Colonic mucosa (tissue), 4 donors: ENCODE data around the gene RBAK. TPM values are rescaled to one million over a fixed set of nuclear protein-coding genes. Genes with fewer than 3 reads are reported as not detected.
"Not testable (repeated sequence)": the region's sequence is repeated elsewhere in the genome, so short reads cannot be mapped to it uniquely, and the experiment has no call there.

Source experiments
- DNase-seq: peaks from one replicate; pipeline ENCODE4 v3.0.0-alpha.2; 2020
- H3K27ac ChIP-seq: fragments of 200-600 bp; one replicate; pipeline ENCODE4 v1.8.0; 2021
- H3K27me3 ChIP-seq: fragments of 200-600 bp; one replicate; pipeline ENCODE4 v1.8.0; 2021
- H3K36me3 ChIP-seq: fragments of 200-600 bp; one replicate; pipeline ENCODE4 v1.8.0; 2021
- H3K4me1 ChIP-seq: fragments of 200-600 bp; one replicate; pipeline ENCODE4 v1.8.0; 2021; ENCODE audit warnings: mild to moderate bottlenecking
- H3K4me3 ChIP-seq: fragments of 200-600 bp; one replicate; pipeline ENCODE4 v1.8.0; 2021
- H3K9ac ChIP-seq, 2 donors: one replicate each; pipeline ENCODE4 v1.7.0; 2013; ENCODE audit warnings: control low read depth in 2 of 2, low read depth in 2 of 2, low read length in 2 of 2
- H3K9me3 ChIP-seq: fragments of 200-600 bp; one replicate; pipeline ENCODE4 v1.8.0; 2021
- intact Hi-C: fragments of 100-400 bp; cut with DNase I; formaldehyde crosslinking; loops from one replicate; pipeline ENCODE4 v1.14.1; 2022
- total RNA-seq, 2 donors: library from RNA; stranded (reverse); fragmentation: NEBNext Ultra II Directional in 1 of 2; extraction: Animal tissue kit (Norgen Biotek cat#: 25700) in 1 of 2; gene quantifications; one replicate each; pipeline ENCODE4 v1.2.1, GENCODE V29; 2021
- TF ChIP-seq, protein P1 (sequence below): fragments of 200-600 bp; IDR thresholded peaks from one replicate; pipeline ENCODE4 v1.8.0; 2022; ENCODE audit warnings: antibody characterized with exemption, mild to moderate bottlenecking
- donor health status: healthy.
- donor health status: DM: no; HTN: no; CAD: no.
- donor health status: DM: no; HTN: no; CAD: no.

The RBAK gene
- total RNA-seq, 2 donors from 2014 or later = 8.0 to 11.8 TPM

DNA sequence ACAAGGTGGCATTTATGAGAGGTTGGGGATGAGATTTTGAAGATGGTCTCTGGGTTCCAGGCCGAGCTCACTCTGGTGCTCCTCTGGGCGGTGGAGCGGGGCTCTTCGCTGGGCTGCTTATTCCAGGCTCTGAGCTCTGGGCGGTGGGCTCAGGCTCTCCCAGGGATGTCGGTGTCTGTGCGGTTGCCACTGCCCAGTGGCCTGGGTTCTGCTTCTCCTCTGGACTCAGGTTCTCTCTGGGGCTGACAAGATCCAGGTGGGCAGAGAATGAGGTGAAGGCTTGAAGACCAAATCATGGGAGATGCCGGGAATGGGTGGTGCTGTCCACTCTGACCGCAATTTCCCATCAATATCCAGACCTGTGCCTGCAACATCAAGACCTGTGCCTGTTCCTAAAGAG is 40.6 kb downstream of the RBAK start:
- TF ChIP-seq, protein P1, sequence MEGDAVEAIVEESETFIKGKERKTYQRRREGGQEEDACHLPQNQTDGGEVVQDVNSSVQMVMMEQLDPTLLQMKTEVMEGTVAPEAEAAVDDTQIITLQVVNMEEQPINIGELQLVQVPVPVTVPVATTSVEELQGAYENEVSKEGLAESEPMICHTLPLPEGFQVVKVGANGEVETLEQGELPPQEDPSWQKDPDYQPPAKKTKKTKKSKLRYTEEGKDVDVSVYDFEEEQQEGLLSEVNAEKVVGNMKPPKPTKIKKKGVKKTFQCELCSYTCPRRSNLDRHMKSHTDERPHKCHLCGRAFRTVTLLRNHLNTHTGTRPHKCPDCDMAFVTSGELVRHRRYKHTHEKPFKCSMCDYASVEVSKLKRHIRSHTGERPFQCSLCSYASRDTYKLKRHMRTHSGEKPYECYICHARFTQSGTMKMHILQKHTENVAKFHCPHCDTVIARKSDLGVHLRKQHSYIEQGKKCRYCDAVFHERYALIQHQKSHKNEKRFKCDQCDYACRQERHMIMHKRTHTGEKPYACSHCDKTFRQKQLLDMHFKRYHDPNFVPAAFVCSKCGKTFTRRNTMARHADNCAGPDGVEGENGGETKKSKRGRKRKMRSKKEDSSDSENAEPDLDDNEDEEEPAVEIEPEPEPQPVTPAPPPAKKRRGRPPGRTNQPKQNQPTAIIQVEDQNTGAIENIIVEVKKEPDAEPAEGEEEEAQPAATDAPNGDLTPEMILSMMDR = no peak
- intact Hi-C loops = loop anchor here (10.0 kb wide), 1 partner anchor 251 kb away; no protein-coding TSS in a partner anchor

DNA sequence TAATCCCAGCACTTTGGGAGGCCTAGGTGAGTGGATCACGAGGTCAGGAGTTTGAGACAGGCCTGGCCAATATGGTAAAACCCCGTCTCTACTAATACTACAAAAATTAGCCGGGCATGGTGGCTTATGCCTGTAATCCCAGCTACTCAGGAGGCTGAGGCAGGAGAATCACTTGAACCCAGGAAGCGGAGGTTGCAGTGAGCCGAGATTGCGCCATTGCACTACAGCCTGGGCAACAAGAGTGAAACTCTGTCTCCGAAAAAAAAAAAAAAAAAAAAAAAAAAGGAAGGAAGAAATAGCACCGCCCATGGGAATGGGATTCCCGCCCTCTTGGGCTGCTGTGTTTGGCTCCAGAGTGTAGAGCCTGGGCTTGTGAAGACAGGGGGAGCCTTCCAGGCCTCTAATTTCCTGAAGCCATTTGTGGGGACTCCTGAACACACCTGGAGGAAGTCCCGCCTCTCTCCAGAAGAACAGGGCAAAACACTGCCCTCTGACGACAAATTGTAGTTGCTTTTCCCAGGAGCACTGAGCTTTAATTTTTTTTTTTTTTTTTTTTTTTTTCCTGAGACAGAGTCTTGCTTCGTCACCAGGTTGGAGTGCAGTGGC is 42.7 kb downstream of the RBAK start:
- not testable (repeated sequence) for H3K36me3 ChIP-seq, H3K27me3 ChIP-seq, H3K27ac ChIP-seq, H3K9ac ChIP-seq, DNase-seq, H3K9me3 ChIP-seq, H3K4me1 ChIP-seq, H3K4me3 ChIP-seq
- intact Hi-C loops = loop anchor here (10.0 kb wide), 1 partner anchor 254 kb away; no protein-coding TSS in a partner anchor

More for the DNA sequence above, 40.6 kb downstream of the RBAK start:
- no peak for DNase-seq
- no peak overlapping the region for H3K27ac ChIP-seq
- no peaks in the 10 kb centered on the region for H3K9me3 ChIP-seq
- H3K4me1 ChIP-seq = no peaks in the 10 kb centered on the region
- H3K4me3 ChIP-seq = no peak overlapping the region
- no peaks in the 10 kb centered on the region for H3K27me3 ChIP-seq
- H3K36me3 ChIP-seq = no peaks in the 10 kb centered on the region
- no peak overlapping the region for H3K9ac ChIP-seq

DNA sequence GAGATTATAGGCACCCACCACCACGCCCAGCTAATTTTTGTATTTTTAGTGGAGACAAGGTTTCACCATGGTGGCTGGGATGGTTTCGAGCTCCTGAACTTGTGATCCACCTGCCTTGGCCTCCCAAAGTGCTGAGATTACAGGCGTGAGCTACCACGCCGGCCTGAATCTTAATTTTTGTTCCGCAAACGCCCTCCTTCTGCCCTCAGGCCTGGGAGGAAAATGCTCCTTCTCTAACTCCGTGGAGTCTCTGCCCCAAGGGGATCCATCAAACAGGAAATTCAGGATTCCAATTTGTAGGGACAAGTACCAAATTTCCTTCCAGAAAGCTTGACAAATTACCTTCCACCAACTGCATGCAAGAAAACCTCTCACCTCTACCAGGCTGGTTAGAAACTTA is 43.2 kb downstream of the RBAK start:
- no peaks in the 10 kb centered on the region for H3K36me3 ChIP-seq
- H3K4me3 ChIP-seq = no peak overlapping the region
- no peak for DNase-seq
- H3K9me3 ChIP-seq = no peaks in the 10 kb centered on the region
- H3K4me1 ChIP-seq = no peaks in the 10 kb centered on the region
- H3K9ac ChIP-seq = no peak overlapping the region
- no peaks in the 10 kb centered on the region for H3K27me3 ChIP-seq
- TF ChIP-seq, protein P1 = no peak
- intact Hi-C loops = loop anchor here (10.0 kb wide), 1 partner anchor 254 kb away; no protein-coding TSS in a partner anchor
- no peak overlapping the region for H3K27ac ChIP-seq

DNA sequence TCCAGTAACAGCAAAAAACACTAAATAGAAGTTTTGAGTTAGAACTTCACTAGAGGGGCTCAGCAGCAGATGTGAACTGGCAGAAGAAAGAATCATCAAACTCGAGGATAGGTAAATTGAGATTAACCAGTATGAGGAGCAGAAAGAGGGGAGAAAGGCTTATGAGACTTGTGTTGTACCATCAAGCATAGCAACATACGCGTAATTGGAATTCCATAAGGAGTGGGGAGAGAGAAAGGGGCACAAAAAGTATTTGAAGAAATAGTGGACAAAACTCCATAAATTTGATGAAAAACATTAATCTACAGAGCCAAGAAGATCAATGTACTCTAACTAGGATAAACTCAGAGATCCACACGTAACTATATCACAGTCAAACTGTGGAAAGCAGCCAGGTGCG is 48.3 kb downstream of the RBAK start:
- Histone ChIP-seq H3K4me1 (no peaks in the 10 kb centered on the region), H3K9ac (no peak overlapping the region), H3K27ac (no peak overlapping the region), H3K36me3 (no peaks in the 10 kb centered on the region), H3K4me3 (no peak overlapping the region), H3K9me3 (no peaks in the 10 kb centered on the region), H3K27me3 (no peaks in the 10 kb centered on the region)
- TF ChIP-seq, protein P1 = no peak
- intact Hi-C loops = no loop called here
- no peak for DNase-seq

DNA sequence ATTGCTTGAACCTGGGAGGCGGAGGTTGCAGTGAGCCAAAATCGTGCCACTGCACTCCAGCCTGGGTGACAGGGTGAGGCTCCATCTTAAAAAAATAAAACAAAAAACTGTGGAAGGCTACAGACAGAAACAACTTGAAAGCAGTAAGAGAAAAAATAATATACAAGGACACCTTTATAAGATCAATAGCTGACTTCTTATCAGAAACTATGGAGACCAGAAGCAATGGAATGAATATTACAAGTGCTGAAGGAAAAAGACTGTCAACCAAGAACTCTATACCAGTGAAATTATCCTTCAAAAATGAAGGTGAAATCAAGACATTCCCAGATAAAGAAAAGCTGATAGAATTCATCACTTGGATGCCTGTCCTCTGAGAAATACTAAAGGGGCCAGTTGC is 49.0 kb downstream of the RBAK start:
- TF ChIP-seq, protein P1 = no peak
- Histone ChIP-seq H3K27ac (no peak overlapping the region), H3K4me3 (no peak overlapping the region), H3K9ac (no peak overlapping the region), H3K4me1 (no peaks in the 10 kb centered on the region), H3K36me3 (no peaks in the 10 kb centered on the region), H3K27me3 (no peaks in the 10 kb centered on the region), H3K9me3 (no peaks in the 10 kb centered on the region)
- DNase-seq = no peak
- intact Hi-C loops = no loop called here

DNA sequence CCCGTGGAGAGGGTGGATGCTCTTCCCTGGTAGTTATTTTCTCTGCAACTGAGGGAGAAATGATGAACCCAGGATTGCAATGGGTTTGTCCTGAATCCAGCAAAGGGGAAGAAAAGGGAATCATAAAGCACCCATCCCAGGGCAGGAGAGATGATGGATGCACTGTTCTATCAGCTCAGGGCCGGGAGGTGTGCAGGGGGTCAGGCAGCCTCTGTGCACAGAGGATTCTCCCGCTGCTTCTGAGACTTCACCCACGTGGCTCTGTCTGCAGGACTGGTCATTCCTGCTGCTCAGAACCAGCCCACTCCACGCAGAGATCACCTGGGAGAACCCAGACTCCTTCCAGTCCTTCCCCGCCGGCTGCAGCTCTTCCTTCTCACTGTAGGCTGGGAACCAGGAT is 70.7 kb downstream of the RBAK start:
- DNase-seq = no peak
- Histone ChIP-seq H3K4me3 (no peak overlapping the region), H3K9me3 (no peaks in the 10 kb centered on the region), H3K4me1 (no peaks in the 10 kb centered on the region), H3K27me3 (no peaks in the 10 kb centered on the region), H3K9ac (no peak overlapping the region), H3K36me3 (no peaks in the 10 kb centered on the region), H3K27ac (no peak overlapping the region)
- TF ChIP-seq, protein P1 = no peak
- intact Hi-C loops = no loop called here
